SU-DHL-6 (cell line): Measurements from ENCODE around the gene CCDC27.

Source experiments
- H2AFZ ChIP-seq: fragments of 200-600 bp; sonication (generic); 2 replicates; pipeline ENCODE4 v1.6.1; 2014; ENCODE audit warnings: low read depth, mild to moderate bottlenecking, moderate library complexity, mixed read lengths, antibody characterized with exemption, low read length; ENCODE audit not compliant: severe bottlenecking
- H3F3A ChIP-seq: fragments of 200-600 bp; shearing (Covaris generic); 2 replicates; pipeline ENCODE4 v1.6.0; 2016; ENCODE audit warnings: antibody characterized with exemption, mild to moderate bottlenecking; ENCODE audit not compliant: insufficient read depth
- H3K27ac ChIP-seq: fragments of 200-600 bp; sonication (generic); 2 replicates; pipeline ENCODE4 v1.5.1; 2016; ENCODE audit warnings: low read depth, mild to moderate bottlenecking, low read length, moderate library complexity, mixed read lengths
- H3K27me3 ChIP-seq: fragments of 200-600 bp; sonication (generic), shearing (Covaris generic); 2 replicates; pipeline ENCODE4 v1.6.0; 2014; ENCODE audit warnings: mild to moderate bottlenecking, low read length
- H3K36me3 ChIP-seq: fragments of 200-600 bp; sonication (generic); 2 replicates; pipeline ENCODE4 v1.6.1; 2014; ENCODE audit warnings: mild to moderate bottlenecking, low read length, mixed read lengths
- H3K4me2 ChIP-seq: fragments of 300-600, 200-600 bp; shearing (Covaris generic), sonication (generic); 2 replicates; pipeline ENCODE4 v1.6.0; 2014; ENCODE audit warnings: low read length, low read depth, mild to moderate bottlenecking; ENCODE audit not compliant: poor library complexity, severe bottlenecking
- H3K4me3 ChIP-seq: fragments of 200-600 bp; sonication (generic); 2 replicates; pipeline ENCODE4 v1.5.1; 2014; ENCODE audit warnings: antibody characterized with exemption, low read length, mild to moderate bottlenecking, mixed read lengths; ENCODE audit not compliant: insufficient read depth, poor library complexity, severe bottlenecking
- H3K79me2 ChIP-seq: fragments of 200-600 bp; sonication (generic); 2 replicates; pipeline ENCODE4 v1.6.1; 2014; ENCODE audit warnings: mild to moderate bottlenecking, low read length, moderate library complexity; ENCODE audit not compliant: insufficient read depth
- H3K9ac ChIP-seq: fragments of 200-600 bp; sonication (generic); 2 replicates; pipeline ENCODE4 v1.7.0; 2014; ENCODE audit warnings: mild to moderate bottlenecking, low read length
- H3K9me2 ChIP-seq: fragments of 200-600 bp; sonication (generic); replicated peaks from 2 replicates; pipeline ENCODE4 v1.6.1; 2014; ENCODE audit warnings: low read length; ENCODE audit not compliant: insufficient read depth
- H3K9me3 ChIP-seq: fragments of 200-600 bp; sonication (generic); 2 replicates; pipeline ENCODE4 v1.6.1; 2014; ENCODE audit warnings: low read length, mixed read lengths; ENCODE audit not compliant: insufficient read depth
- H4K20me1 ChIP-seq: fragments of 200-600 bp; sonication (generic); 2 replicates; pipeline ENCODE4 v1.6.1; 2014; ENCODE audit warnings: low read depth, mild to moderate bottlenecking, antibody characterized with exemption, low read length, moderate library complexity, mixed read lengths
- CTCF ChIP-seq: fragments of 200-600 bp; sonication (generic); IDR thresholded peaks from one replicate; pipeline ENCODE4 v1.5.1; 2017; ENCODE audit warnings: antibody characterized with exemption, mild to moderate bottlenecking, low read length, moderate library complexity; ENCODE audit not compliant: insufficient read depth, poor library complexity, severe bottlenecking
- EZH2phosphoT487 ChIP-seq: fragments of 200-600 bp; sonication (generic), shearing (Covaris generic); conservative IDR thresholded peaks from 2 replicates; pipeline ENCODE4 v1.6.1; 2018; ENCODE audit warnings: mild to moderate bottlenecking, antibody characterized with exemption, low read length, moderate library complexity, mixed read lengths

Gene CCDC27

GRCh38 chr1:3774946-3775489, 22.8 kb downstream of the CCDC27 start:
- Histone ChIP-seq H3K4me2 (no peak overlapping the region), H2AFZ (no peak overlapping the region), H3K9ac (no peak overlapping the region), H3K4me3 (no peak overlapping the region), H3K27ac (no peak overlapping the region), H3K9me2 (no peaks in the 10 kb centered on the region), H4K20me1 (no peaks in the 10 kb centered on the region), H3K79me2 (no peaks in the 10 kb centered on the region), H3K36me3 (no peaks in the 10 kb centered on the region), H3K9me3 (no peaks in the 10 kb centered on the region), H3F3A (no peaks in the 10 kb centered on the region), H3K27me3 (no peaks in the 10 kb centered on the region)
- no peak for TF ChIP-seq CTCF
- TF ChIP-seq EZH2phosphoT487 = no peak

- Histone ChIP-seq H3K4me2 (no peak overlapping the region), H3K36me3 (no peaks in the 10 kb centered on the region), H3K27me3 (no peaks in the 10 kb centered on the region), H3F3A (no peaks in the 10 kb centered on the region), H3K4me3 (no peak overlapping the region), H3K9ac (no peak overlapping the region), H3K79me2 (no peaks in the 10 kb centered on the region), H3K9me2 (no peaks in the 10 kb centered on the region), H4K20me1 (no peaks in the 10 kb centered on the region), H2AFZ (no peak overlapping the region), H3K9me3 (no peaks in the 10 kb centered on the region), H3K27ac (no peak overlapping the region)
- TF ChIP-seq EZH2phosphoT487 (no peak), CTCF (peak; percentile 18)
Measured at GRCh38 chr1:3775490-3776230, 23.4 kb downstream of the CCDC27 start.

GRCh38 chr1:3776231-3776961, 24.1 kb downstream of the CCDC27 start:
- H3K9ac ChIP-seq = no peak overlapping the region
- no peaks in the 10 kb centered on the region for H3K9me3 ChIP-seq
- no peaks in the 10 kb centered on the region for H3K79me2 ChIP-seq
- H4K20me1 ChIP-seq = no peaks in the 10 kb centered on the region
- TF ChIP-seq EZH2phosphoT487 (no peak), CTCF (no peak)
- no peaks in the 10 kb centered on the region for H3K9me2 ChIP-seq
- H3K4me3 ChIP-seq = no peak overlapping the region
- H3K4me2 ChIP-seq = no peak overlapping the region
- H3K27me3 ChIP-seq = no peaks in the 10 kb centered on the region
- H3K27ac ChIP-seq = no peak overlapping the region
- H3K36me3 ChIP-seq = no peaks in the 10 kb centered on the region
- no peak overlapping the region for H2AFZ ChIP-seq
- no peaks in the 10 kb centered on the region for H3F3A ChIP-seq
